AG04449 (cell line): ENCODE results near the gene PXDN.

ENCODE experiments used
- CTCF ChIA-PET: fragments of 350-600 bp; formaldehyde crosslinking; extraction: SDS; loops from one replicate; lab custom pipeline; 2021; ENCODE audit warnings: antibody characterized with exemption; lab: Yijun Ruan, JAX
- POLR2A ChIA-PET: fragments of 400-600, 350-600 bp; formaldehyde crosslinking; extraction: SDS; loops from one replicate; lab custom pipeline; 2020; ENCODE audit warnings: antibody characterized with exemption, inconsistent platforms; lab: Yijun Ruan, JAX
- DNase-seq: peaks from one replicate; pipeline ENCODE4 v3.0.0-alpha.2; 2010; ENCODE audit warnings: low read depth, low spot score
- H3K4me3 ChIP-seq: 2 replicates; pipeline ENCODE4 v1.5.1; 2011; ENCODE audit warnings: low read depth, mild to moderate bottlenecking, control low read depth, low read length
- TF ChIP-seq, protein P1 (sequence below): IDR thresholded peaks from one replicate; pipeline ENCODE4 v1.5.1; 2011; ENCODE audit warnings: mild to moderate bottlenecking, moderate library complexity, low read length, control low read depth, inconsistent platforms; ENCODE audit not compliant: insufficient read depth; ENCODE audit errors: missing control alignments

The PXDN gene

DNA sequence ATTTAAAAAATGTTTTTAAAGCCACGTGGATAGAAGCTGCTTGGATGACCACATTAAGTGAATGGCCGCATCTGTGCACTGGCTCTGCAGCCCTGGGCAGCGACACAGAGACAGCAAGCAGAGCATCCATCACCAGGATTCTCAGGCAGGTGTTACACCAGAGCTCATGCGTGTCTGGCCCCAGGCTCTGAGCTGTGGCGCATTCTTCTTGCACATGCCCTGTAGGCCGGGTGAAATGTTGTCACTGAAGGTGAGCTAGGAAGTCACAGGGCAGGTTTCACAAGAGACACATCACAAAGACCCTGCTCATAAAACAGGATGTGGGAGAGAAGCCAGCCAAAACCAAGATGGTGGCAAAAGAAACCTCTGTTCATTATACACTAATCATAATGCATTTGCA lies 8.4 kb upstream of the PXDN start:
- ChIA-PET POLR2A (interaction anchor here (0.6 kb wide), 1 partner anchor 49 kb away, joined by 3 read pairs; no protein-coding TSS in a partner anchor), CTCF (interaction anchor here (0.9 to 7.4 kb wide), 10 partner anchors 10 to 206 kb away, joined by 3 to 110 read pairs (median 4); no protein-coding TSS in a partner anchor)
- no peak for DNase-seq
- H3K4me3 ChIP-seq: no peak overlapping the region
- TF ChIP-seq, protein P1, sequence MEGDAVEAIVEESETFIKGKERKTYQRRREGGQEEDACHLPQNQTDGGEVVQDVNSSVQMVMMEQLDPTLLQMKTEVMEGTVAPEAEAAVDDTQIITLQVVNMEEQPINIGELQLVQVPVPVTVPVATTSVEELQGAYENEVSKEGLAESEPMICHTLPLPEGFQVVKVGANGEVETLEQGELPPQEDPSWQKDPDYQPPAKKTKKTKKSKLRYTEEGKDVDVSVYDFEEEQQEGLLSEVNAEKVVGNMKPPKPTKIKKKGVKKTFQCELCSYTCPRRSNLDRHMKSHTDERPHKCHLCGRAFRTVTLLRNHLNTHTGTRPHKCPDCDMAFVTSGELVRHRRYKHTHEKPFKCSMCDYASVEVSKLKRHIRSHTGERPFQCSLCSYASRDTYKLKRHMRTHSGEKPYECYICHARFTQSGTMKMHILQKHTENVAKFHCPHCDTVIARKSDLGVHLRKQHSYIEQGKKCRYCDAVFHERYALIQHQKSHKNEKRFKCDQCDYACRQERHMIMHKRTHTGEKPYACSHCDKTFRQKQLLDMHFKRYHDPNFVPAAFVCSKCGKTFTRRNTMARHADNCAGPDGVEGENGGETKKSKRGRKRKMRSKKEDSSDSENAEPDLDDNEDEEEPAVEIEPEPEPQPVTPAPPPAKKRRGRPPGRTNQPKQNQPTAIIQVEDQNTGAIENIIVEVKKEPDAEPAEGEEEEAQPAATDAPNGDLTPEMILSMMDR: no peak

DNA sequence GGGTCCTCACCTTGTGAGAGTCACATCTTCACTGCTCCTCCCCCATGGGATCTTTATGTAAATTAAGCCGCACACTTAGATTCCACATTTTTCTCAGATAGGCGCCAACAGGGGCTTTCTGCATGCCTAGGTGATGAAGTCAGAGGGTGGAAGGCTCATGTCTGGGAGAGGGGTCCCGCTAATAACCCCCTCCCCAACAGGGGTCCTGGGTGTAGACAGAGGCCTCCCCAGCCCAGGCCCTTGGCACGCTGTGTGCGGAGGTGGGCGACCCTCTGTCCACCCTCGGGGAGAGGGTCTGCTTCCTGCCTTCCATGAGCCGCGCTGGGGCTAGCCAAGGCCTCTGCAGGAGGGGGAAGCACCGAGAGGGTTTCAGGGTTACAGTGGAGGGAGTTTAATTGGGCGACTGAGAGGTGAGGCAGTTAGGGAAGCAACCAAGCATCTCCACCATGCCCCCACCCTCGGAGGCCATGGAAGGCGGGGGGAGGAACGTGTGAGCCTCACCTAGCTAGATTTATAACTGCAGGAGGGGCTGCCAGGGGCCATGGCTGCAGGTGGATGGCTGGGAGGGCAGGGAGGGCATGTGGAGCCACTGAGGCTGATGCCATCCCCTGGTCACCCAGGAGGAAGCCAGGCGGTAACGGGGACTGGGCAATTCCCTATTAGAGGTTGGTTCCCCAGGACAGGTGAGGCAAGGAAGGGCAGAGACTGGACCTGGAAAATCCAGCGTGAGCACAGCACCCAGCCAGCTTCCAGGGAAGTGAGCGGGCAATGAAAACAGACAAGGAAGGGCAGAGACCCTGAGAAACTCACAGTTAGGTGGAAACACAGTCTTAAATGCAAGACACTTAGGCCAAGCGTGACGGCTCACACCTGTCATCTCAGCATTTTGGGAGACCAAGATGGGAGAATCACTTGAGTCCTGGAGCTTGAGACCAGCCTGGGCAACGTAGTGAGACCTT lies 7.7 kb upstream of the PXDN start:
- ChIA-PET CTCF (interaction anchor here (0.9 to 7.4 kb wide), 42 partner anchors 9 to 206 kb away, joined by 3 to 110 read pairs (median 7); no protein-coding TSS in a partner anchor), POLR2A (interaction anchor here (1.3 kb wide), 1 partner anchor 20 kb away, joined by 4 read pairs; no protein-coding TSS in a partner anchor)
- no peak for DNase-seq

DNA sequence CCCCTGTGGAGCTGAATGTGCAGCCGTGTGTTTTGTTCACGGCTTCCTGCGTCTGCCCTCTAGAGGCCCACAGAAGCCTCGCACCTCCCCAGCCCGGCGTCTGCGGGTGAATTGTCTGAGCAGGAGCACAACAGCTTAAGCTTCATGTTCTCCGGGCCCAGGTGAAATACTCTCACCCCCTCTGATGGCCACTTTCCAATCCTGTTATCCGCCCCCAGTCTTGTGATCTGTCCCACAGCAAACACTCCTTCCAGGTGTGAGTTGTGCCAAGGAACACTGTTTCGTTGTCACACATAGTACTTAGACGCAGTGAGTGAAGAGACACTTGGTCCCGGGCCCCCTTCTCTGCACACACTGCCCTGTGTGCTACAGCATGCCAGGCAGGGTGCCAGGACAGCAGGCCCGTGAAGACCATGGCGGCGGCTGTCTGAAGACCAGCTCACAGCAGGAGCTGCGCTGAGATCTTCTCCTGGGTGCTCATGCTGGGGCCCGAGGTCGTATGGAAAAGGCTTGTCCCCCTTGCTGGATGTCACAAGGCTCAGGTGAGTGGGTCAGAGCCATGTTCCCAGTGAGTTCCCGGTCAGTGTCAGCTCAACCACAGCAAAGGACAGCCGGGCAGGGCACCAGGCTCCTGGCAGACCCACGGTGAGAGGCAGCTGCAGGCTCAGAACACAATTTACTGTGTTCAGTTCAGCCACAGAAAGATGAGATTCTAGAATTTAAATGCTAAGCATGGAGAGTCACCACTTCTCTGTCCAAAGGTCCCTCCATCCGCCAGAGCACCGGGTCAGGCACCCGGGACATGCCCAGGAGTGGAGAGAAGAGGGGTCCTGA lies 6.8 kb upstream of the PXDN start:
- DNase-seq: no peak
- POLR2A ChIA-PET: interaction anchor here (0.5 to 1.3 kb wide), 6 partner anchors 19 to 75 kb away, joined by 3 to 4 read pairs (median 3); no protein-coding TSS in a partner anchor
- CTCF ChIA-PET: interaction anchor here (0.6 to 7.4 kb wide), 58 partner anchors 8 to 1076 kb away, joined by 3 to 110 read pairs (median 6); no protein-coding TSS in a partner anchor
- TF ChIP-seq, protein P1: peak; percentile 96
- no peak overlapping the region for H3K4me3 ChIP-seq

More for the DNA sequence above, 7.7 kb upstream of the PXDN start:
- TF ChIP-seq, protein P1: no peak
- H3K4me3 ChIP-seq: no peak overlapping the region

DNA sequence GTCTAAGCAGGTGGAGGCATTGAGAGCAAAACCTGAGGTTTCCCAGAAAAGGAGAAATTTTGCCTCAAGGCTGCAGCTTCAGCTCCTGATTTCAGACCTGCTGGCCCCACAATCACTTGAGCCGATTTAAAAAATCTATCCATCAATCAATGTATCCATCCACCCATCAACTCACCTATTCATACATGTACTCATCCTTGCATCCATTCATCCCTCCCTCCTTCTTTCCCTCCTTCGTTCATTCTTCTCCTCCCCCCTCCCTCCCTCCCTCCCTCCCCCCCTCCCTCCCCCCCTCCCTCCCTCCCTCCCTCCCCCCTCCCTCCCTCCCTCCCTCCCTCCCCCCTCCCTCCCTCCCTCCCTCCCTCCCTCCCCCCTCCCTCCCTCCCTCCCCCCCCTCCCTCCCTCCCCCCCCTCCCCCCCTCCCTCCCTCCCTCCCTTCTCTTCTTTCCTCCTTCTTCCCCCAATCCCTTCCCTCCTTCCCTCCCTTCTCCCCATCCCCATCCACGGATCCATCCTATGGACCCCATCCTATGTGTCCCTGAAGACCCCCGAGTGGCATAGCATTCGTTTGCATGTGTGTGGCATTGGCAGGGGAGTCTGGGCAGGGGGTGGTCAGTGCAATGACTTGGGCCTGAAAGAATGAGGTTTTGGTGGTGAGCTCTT lies 6.1 kb upstream of the PXDN start:
- DNase-seq: no peak

DNA sequence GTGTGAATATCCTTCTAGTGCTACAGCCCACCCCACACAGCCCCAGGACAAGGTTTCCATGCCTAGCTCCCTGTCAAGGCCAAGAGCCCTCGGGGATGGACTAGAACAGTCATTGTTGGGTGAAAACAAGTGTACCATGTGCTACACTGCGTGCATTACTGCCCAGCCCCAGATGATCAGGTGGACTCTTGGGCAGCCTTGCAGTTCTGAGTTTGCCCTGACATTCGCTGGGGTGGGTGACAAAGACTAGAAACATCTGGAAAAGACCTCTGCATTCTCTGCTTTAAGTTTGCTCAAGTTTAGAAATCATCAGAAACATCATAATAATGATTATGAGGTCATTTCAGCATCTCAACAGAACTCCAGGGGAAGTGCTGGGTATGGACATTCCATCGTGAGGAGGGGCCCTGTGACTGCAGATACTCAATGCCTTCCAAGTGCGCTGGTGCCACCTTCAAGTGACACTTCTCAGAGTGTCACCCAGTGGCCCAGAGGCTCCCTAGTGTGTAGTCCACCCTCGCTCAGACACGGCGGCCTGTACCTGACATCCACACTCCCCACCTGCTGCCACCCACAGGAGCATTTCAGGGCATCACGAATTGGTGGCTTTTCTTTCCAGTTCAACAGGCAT lies 5.3 kb upstream of the PXDN start:
- ChIA-PET CTCF (interaction anchor here (0.7 to 7.4 kb wide), 21 partner anchors 9 to 1074 kb away, joined by 3 to 110 read pairs (median 9); no protein-coding TSS in a partner anchor), POLR2A (no interaction called here)
- TF ChIP-seq, protein P1: no peak
- H3K4me3 ChIP-seq: no peak overlapping the region
- DNase-seq: no peak

More for the DNA sequence above, 6.1 kb upstream of the PXDN start:
- ChIA-PET CTCF (interaction anchor here (0.7 to 7.4 kb wide), 56 partner anchors 9 to 1075 kb away, joined by 3 to 110 read pairs (median 6); no protein-coding TSS in a partner anchor), POLR2A (interaction anchor here (0.5 to 1.3 kb wide), 6 partner anchors 19 to 74 kb away, joined by 3 to 4 read pairs (median 3); no protein-coding TSS in a partner anchor)
- no peak overlapping the region for H3K4me3 ChIP-seq
- TF ChIP-seq, protein P1: no peak
